ENCODE measurements around the gene DNAJC5.
"Not testable (repeated sequence)": the region's sequence is repeated elsewhere in the genome, so short reads cannot be mapped to it uniquely, and the experiment has no call there.

The DNAJC5 gene

DNA sequence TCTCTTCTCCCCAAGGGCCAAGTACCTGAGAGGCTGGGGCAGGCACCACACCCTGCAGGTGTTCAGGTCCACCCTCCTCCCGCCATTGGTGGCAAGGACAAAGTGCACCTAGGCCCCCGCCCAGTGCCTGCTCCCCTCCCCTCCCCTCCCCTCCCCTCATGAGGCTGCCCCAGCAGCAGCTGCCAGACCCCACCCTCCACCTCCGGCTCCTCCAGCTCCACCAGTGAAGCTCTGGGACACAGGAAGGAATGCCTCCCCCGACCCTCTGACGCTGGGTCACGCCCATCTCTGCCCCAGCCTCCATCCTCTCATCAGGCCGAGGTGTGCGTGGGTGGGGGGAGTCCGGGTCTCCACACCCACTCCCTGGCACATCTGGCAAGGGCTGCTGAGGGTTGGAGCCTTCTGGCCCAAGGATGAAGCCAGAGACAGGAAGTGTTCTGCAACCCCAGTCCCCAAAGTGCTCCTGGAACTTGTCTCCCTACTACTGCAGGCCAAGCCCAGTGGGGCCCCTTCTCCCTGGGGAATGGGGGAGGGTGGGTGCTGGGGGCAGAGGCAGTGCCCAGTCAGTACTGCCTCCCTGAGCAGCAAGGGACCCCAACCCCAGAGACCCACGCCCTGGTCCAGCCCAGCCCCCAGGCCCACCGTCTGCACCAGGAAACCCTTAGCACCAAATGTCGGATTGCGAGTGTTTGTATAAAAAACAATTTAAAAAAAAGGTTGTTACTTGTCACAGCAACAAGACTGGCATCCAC is 62.9 kb downstream of the DNAJC5 start:
- peak; percentile 38 for DNase-seq

DNA sequence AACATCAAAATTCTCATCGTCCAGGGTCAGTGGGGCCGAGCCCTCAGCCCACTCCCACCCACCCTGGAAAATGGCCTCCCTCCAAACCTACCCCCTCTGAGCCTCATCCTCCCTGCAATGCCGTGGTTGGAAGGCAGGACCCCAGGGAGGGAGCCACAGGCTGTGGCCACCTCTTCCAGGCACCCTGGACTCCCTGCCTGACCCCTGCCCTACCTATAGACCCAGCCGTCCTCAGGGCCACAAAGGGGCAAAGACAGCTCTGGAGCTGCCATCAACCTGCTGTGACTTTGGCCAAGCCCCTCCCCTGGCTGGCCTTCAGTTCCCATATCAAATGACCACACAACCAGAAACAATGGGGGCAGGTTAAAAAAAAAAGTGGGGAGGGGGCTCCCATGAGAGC is 63.5 kb downstream of the DNAJC5 start:
- no peak for DNase-seq

DNA sequence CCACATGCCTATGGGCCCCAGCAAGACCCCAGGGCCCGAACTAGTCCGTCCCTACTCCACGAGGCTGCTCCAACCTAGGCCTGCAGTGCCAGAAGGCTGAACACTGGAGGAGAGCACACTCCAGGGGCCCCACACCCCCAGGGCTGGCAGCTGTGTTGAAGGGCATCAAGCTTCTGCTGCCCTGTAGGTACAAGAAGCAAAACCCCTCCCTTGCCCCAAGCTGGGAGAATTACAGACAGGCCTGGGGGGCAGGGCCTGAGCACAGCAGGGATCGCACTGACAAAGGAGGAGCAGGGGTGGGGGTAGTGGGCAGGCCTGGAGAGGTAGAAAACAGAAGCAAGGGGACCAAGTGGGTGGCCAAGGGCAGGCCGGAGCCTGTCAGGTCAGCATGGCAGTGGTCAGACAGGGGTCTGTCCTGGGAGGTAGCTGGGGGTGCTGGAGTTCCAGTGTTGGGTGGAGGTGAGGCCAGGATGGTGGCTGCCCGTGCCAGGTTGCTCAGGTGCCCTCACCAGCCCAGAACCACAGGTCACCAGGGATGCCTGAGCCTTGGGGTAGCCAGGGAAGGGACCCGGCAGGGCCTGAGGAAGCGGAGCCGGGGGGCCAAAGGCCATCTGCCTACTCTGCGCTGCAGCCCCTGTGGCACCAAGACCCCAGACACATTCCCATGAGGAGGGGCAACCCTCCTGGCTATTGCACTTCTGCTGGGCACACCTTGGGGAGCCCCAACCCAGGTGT is 64.2 kb downstream of the DNAJC5 start:
- DNase-seq, result no peak

DNA sequence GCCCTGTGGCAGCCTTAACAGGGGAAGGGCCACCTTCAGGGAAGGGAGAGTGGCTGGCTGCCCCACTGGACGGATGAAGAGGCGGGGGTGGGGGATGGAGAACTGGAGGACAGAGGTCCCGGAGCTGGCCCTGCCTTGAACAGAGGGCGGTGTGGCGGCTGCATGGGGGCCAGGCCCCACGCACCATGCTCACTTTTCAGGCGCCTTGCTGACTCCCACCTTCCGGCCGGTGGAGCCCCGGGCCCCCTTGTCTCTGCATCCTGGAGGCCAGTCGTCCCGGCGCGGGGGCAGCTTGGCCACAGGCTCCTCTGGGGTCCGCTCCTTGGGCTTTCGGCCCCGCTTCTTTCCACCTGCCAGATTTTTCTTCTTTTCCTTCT is 64.8 kb downstream of the DNAJC5 start:
- DNase-seq, result no peak

DNA sequence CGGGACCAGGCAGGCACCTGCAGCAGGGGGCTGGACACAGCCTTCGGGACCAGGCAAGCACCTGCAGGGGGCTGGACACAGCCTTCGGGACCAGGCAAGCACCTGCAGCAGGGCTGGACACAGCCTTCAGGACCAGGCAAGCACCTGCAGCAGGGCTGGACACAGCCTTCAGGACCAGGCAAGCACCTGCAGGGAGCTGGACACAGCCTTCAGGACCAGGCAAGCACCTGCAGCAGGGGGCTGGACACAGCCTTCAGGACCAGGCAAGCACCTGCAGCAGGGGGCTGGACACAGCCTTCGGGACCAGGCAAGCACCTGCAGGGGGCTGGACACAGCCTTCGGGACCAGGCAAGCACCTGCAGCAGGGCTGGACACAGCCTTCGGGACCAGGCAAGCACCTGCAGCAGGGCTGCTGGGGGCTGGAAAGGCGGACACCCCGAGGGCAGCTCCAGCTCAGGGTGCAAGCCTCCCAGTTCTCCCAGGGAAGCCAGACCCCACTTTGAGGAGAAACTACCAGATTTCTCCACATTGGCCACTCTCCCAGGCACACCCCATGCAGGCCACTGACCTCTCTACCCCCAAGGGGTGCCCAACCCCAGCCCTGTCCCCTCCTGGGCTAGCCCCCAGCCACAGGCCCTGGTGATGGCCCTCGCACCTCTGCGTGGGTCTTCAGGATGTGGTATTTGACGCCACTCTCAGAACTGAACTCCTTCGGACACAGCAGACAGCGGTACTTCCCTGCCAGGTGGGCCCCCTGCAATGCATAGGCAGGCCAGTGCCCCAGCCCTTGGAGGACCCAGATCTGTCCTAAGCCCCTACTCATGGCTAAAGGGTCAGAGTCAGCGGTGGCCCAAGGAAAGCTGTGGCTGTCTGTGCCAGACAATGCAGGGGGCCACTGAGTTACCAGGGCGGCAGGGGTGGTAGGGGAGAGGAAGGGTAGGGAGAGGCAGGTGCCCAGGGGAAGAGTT is 66.0 kb downstream of the DNAJC5 start:
- DNase-seq, result not testable (repeated sequence)

DNA sequence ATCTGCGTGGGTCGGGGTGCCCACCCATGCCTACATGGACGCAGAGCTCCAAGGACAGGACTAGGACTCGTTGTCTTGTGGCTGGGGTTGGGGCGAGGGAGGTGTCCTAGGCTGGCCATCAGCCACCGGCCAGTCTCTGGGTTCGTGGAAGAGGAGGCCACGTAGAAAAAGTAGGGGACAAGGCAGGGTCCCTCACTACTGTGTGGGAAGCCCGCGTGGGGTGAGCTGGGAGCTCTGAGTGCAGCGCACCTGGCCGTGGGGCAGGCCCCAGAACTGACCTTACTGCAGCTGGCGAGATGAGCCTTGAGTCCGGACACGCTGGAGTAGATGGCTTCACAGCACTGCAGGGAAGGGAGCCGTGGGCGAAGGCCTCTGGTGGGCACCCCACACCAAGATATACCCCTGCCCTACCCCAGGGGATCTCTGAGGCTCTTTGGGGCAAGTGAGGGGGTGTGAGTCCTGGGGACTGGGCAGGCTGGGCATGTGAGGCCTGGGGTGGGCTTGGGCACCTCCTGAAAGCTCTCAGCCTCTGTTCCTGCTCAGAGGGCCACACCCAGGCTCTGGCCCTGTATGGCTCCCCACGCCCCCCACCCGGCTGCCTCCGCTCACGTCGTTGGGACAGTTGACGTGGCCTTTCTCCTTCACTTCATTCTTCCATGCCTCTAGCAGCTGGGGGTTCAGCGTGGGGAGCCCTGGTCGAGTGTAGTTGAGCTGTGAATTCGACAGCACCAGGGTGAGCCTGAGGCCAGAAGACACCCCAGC is 66.9 kb downstream of the DNAJC5 start:
- DNase-seq, result no peak

DNA sequence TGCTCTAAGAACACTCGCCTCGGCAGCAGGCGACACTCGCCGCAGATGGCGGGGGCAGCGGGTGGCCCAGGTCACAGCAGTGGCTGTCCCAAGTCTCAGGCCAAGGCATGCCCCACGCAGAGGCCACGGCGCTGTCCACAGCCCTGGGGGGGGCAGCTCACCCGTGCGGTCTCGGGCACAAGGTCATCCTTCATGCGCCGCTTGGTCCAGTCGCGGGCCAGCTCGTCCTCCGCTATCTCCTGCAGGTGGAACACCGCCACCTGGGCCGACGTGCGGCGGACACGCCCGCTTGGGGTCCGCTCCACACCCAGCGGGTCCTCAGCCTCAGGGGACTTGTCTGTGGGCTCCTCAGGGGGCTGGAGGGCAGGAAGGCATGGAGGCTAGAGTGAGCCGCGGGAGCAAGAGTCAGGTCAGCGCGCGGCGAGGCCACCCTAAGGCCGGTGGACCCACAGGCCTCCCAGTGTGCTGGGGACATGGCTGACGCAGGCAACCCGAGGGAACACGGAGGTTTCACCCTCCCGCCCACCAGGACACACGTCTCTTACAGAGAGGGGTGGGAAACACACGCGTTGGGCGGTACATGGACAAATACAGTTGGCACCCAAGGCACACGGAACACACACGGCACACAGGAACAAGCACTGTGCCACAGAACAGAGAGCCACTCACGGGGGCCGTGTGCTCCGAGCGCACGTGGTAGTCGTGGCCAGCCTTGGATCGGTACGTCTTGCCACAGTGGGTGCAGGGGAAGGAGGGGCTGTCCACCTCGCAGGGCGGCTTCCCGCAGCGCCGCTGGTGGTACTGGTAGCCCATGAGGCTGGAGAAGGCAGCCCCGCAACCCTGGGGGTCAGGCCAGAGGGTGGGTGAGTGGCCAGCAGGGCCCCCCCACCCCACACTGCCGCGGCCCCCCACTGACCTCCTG is 67.8 kb downstream of the DNAJC5 start:
- DNase-seq, result no peak

DNA sequence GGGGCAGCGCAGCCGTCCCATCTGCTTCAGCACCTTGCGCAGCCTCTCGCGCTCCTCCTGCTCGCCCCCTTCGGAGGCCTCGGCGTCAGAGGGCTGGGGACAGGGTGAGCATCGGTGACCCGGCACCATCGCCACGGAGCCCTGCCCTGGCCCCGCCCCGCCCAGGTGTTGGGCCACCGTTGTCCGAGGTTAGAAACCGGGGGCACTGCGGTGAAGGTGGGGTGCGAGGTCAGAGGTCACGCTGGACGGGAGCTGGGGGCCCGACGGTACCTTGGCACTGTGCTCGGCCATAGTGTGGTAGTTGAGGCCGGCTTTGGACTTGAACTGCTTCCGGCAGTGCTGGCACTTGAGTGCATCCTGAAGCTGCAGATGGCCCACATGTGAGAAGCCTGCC is 68.4 kb downstream of the DNAJC5 start:
- no peak for DNase-seq

DNA sequence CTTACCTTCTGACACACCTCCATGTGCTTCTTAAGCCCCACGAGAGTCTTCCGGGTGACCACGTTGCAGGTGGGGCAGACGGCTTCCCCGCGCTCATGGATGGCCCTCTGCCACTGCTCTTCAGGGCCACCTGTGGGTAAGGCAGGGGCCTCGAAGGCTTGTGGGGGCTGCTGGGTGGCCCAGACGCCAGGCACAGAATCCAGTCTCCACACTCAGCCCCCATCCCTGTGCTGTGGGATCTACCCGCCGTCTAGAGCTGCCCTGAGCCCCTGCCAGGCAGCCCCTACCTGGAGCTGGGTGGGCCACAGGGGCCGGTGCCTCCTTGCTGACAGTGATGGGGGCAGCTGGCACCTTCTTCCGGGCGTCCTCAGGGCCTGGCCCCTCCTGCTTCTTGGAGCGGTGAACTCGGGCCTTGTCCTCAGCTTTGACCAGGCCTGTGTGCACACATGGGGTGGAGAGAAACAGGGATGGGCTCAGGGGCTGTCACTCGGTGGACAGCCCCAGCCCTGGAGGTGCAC is 68.9 kb downstream of the DNAJC5 start:
- no peak for DNase-seq

DNA sequence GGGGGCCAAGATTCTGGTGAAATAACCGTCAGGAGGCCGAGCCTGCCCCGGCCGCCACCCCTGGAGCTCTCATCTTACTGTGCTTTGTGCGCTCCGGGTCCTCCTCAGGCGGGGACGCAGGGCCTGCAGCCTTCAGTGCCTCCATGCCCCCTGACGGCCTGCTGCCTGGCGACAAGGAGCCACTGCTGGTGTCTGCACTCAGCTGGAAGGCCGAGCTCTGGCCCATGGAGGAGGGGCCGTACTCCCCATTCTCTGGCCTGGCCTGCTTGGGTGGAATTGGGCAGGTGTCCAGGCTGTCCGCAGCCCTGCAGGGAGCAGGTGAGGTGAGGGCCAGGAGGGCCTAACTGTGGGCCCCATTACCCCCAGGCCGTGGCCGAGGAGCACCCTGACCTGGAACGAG is 69.5 kb downstream of the DNAJC5 start:
- no peak for DNase-seq

DNA sequence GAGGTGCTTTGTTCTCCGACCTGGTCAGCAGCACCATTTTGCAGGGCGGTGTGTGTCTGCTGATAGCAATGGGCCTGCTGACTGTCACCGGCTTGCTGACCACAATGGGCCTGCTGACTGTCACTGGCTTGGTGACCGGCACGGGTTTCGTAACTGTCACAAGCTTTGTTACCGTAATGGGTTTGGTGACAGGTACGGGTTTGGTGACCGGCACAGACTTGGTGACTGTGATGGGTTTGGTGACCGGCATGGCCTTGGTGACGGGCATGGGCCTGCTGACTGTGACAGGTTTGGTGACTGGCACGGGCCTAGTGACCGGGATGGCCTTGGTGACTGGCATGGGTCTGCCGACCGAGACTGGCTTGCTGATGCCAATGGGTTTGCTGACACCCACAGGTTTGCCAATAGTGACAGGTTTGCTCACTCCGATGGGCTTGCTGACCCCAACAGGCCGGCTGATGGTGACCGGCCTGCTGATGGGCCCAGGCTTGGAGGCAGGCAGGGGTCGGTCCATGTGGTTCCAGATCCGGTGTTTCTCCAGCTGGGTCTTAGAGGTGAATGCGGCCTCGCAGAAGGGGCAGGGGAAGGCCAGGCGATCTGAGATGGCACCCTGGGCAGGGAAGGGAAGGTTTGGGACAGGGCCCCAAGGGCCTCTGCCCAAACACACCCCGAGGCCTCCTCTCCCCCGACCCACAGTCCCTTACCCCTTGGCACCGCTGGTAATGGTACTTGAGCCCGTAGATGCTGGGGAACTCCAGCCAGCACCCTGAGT is 71.4 kb downstream of the DNAJC5 start:
- no peak for DNase-seq

DNA sequence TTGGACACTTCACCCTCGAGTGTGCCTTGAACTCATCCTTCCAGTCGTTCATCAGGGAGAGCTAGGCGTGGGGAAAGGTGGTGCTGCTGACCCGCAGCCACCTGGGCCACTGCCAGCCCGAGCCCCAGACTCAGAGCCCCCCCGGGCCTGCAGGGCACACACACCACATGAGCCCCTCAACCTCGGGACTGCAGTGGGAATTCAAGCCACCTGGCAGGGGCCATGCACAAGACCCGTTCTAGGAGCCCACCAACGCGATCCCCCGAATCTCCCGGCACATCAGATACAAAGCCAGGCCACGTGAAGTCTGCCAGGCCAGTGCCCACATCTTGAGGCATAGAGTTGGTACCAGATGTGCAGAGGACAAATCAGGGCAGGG is 72.0 kb downstream of the DNAJC5 start:
- DNase-seq, result no peak

DNA sequence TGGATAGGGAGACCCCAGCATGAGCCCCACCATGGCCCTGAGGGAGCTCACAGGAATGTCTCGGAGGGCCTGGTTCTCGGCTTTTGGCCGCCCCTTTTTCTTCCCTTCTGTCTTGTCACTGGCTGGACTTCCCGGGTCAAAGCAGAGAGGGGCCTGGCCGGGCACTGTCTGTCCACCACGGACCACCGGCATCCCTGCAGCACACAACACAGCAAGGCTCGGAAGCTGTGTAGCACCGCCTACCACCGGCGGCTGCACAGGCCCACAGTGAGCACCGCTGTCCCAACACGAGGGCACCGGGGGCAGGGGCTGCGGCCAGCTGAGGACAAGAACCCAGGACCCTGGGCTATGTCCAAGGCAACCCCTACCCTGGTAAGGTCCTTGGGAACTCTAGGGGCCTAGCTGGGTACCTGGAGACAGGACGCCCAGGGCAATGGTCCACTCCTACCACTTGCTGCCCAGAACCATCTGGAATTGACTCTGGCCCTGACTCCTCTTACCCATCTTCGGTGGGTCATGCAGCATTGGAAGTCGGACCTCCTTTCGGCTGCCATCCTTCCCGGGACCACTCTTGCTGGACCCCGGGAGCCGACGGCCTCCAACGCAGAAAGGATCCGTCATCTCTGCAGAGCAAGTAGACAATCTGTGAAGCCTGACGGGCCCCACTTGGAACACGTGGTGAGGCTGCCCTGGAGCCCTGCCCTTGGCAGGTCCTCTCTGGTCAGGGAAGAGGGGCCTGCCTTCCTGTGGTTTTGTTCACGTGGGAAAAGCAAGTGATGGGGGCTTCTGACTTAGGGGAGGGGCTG is 72.6 kb downstream of the DNAJC5 start:
- no peak for DNase-seq

DNA sequence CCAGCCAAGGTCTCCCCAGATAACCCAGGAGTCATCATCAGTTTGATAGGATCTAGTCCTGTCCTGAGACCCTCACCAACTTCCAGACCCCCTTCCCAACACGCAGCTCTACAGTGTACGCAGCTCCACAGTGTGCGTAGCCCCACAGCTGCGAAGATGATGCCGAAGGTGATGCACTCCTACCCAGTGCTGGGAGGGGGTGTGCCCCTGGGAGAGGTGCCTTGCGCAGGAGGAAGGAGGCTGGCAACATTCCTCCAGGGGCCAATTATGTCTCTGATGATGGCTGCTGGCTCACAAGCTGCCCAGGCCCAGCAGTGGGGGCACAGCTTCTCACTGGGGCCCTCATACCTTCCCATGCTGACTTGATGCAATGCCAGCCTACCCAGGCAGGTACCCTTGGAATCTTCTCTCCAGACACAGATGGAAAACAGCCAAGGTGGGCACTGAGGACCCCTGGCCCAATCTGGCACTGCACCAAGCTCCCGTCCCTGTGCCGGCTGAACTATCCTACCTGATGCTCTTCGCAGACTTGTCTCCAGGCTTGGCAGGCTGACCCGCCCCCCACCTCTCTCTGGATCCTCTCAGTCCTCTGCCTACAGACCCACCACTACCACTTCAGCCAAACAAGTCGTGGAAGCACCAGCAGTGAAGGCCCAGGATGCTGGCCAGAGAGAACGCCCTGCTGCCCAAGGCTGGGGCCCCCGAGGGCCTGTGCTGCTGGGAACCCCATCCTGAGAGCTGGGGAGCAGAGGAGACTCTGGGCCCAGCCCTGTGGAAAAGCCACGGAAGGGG is 73.4 kb downstream of the DNAJC5 start:
- no peak for DNase-seq

DNA sequence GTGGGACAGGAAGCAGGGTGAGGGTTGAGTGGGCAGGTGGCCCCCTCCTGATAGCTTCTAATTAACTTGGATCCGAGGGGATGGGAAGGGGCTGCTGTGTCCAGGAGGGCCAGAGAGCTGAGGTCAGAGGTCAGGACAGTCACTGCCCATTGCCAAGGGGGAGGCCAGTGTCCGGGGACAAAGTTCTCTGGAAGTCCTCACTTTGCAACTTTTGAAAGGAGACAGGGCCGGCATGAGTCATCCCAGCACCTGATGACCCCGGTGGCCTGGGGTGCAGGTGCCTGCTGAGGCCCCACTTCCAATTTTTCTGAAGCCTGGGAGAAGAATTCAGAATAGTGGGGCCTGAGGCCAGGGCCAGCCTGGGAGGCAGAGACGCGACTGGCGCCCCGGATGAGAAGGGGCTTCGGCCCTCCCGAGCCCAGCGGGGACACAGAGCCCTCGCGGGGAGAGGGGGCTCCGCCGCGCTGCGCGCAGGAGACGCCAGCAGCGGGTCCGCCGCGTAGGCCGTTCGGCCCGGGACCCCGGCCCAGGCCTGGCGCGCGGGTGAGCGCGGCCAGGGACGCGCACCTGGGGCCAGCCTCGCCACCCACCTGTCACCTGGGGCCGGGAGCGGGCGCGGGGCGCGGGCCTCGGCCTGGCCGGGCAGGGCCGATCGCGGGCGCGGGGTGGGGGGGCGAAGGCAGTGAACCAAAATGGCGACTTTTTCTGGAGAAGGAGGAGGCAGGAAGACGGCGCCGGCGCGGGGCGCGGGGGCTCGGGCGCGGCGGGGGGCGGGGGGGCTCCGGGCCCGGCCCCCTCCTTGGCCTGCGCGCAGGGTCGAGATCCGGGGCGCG is 74.2 kb downstream of the DNAJC5 start:
- no peak for DNase-seq

DNA sequence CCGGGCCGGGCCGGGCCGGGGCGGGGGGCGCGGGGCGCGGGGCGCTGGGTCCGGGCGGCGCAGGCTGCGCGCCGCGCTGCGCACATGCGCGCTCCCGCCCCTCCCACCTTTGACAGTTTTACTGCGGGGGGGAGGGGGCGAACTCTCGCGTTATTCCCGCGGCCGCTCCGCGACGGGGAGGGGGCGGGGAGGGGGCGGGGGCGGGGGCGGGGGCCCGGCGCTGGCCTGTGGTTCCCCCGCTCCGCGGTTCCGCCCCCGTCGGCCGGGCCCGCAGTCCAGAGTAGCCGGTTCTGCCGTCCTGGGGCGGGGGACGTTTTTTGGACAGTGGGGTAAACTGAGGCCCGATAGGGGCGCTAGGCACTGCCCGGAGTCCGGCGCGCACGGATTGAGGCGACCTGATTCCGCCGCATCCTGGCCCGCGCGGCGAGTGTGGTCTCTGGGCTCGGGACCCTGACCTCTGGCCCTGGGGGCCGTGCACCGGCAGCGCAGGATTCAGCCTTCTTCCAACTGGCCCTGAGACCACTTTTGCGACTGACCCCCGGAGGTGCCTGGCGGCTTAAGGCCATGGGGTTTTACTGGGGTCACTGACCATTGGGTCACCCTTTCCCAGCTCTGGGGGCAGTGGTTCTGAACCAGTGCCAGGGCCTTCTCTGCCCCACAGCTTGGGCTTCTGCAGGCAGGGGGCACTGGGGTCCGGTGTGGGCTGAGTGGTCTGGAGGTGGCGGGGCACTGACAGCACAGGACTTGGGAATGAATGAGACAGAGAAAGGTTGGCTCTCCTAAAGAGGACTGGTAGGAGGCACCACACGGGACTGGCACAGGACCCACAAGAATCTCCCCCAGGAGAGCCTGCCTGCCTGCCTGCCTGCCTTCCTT is 75.2 kb downstream of the DNAJC5 start, which contains the start of gene ZNF512B:
TSS of gene ZNF512B (minus strand) at position 93 of the 876 bp plus-strand sequence. CDS start 1,980 bp downstream, outside the sequence.
- DNase-seq, result peak; percentile 69

Measured in EL (cell line).